B cell (primary cell): ENCODE results near the gene UBE3C. TPM values are rescaled to one million over a fixed set of nuclear protein-coding genes. Genes with fewer than 3 reads are reported as not detected.

Experiments used
- ATAC-seq: fragments of 200-7000 bp; cut with Tn5 transposase; one replicate; pipeline ENCODE4 v1.10.0; 2021; ENCODE audit warnings: low read depth, mild to moderate bottlenecking, moderate number of reproducible peaks, moderate library complexity
- CTCF ChIA-PET: fragments of 350-600 bp; sonication (Branson Sonifier 250); formaldehyde crosslinking; loops from one replicate; lab custom pipeline; 2021; ENCODE audit warnings: antibody characterized with exemption, inconsistent platforms; lab: Charles Lee
- POLR2A ChIA-PET: fragments of 350-600 bp; sonication (Branson Sonifier 250); formaldehyde crosslinking; loops from one replicate; lab custom pipeline; 2021; ENCODE audit warnings: antibody characterized with exemption; lab: Charles Lee
- DNase-seq: peaks from one replicate; pipeline ENCODE4 v3.0.0; 2013
- H2AFZ ChIP-seq: 2 replicates; pipeline ENCODE4 v1.6.1; 2012; ENCODE audit warnings: mild to moderate bottlenecking, low read depth, low read length; ENCODE audit not compliant: insufficient read depth, poor library complexity, severe bottlenecking
- H3K27ac ChIP-seq, 2 donors: 1 replicate in 1 of 2; 2 replicates in 1 of 2; pipeline ENCODE4 v1.5.1; 2012 to 2013; ENCODE audit warnings: low read length in 2 of 2, mild to moderate bottlenecking in 2 of 2, moderate library complexity in 1 of 2
- H3K27me3 ChIP-seq, 4 experiments: fragments of 200-600 bp in 1 of 4; sonication (generic) in 1 of 4; replicated peaks in 1 of 4; 1 replicate in 2 of 4; 2 replicates in 2 of 4; pipeline versions ENCODE4 v1.6.1 to v1.7.0; 2013 to 2016; ENCODE audit warnings: low read length in 3 of 4, mild to moderate bottlenecking in 2 of 4, mixed read lengths in 1 of 4, moderate library complexity in 1 of 4; ENCODE audit not compliant: insufficient read depth in 4 of 4, control insufficient read depth in 3 of 4; ENCODE audit errors: control extremely low read depth in 1 of 4
- H3K36me3 ChIP-seq, 2 experiments: replicated peaks in 1 of 2; 1 replicate in 1 of 2; 2 replicates in 1 of 2; pipeline versions ENCODE4 v1.6.1 to v1.7.1; 2013; ENCODE audit warnings: low read length in 1 of 2; ENCODE audit not compliant: insufficient read depth in 2 of 2, control insufficient read depth in 1 of 2; ENCODE audit errors: control extremely low read depth in 1 of 2, extremely low read depth in 1 of 2
- H3K4me1 ChIP-seq, 2 donors: fragments of 200-600 bp in 1 of 2; sonication (generic) in 1 of 2; 1 replicate in 1 of 2; 2 replicates in 1 of 2; pipeline versions ENCODE4 v1.5.1 to v1.6.1; 2013 to 2017; ENCODE audit warnings: low read length in 2 of 2; ENCODE audit not compliant: control insufficient read depth in 2 of 2, insufficient read depth in 2 of 2
- H3K4me2 ChIP-seq: replicated peaks from 2 replicates; pipeline ENCODE3; 2012; ENCODE audit warnings: mild to moderate bottlenecking, low read depth, low read length; ENCODE audit not compliant: poor library complexity, severe bottlenecking
- H3K4me3 ChIP-seq, 5 experiments: fragments of 200-600 bp in 1 of 5; sonication (generic) in 1 of 5; 1 replicate in 3 of 5; 2 replicates in 2 of 5; pipeline versions ENCODE4 v1.5.1 to v1.7.0; 2011 to 2016; ENCODE audit warnings: low read length in 4 of 5, mild to moderate bottlenecking in 4 of 5, low read depth in 2 of 5, control low read depth in 1 of 5, moderate library complexity in 1 of 5; ENCODE audit not compliant: insufficient read depth in 1 of 5; ENCODE audit errors: control extremely low read depth in 1 of 5, extremely low read depth in 1 of 5
- H3K79me2 ChIP-seq: fragments of 200-600 bp; sonication (generic); one replicate; pipeline ENCODE4 v1.6.0; 2016; ENCODE audit warnings: low read length; ENCODE audit not compliant: control insufficient read depth, insufficient read depth
- H3K9ac ChIP-seq: fragments of 200-600 bp; sonication (generic); 2 replicates; pipeline ENCODE4 v1.6.1; 2017; ENCODE audit warnings: mild to moderate bottlenecking, low read length, moderate library complexity
- H3K9me3 ChIP-seq, 3 donors: one replicate each; pipeline versions ENCODE4 v1.6.1 to v1.7.1; 2013; ENCODE audit warnings: low read length in 2 of 3; ENCODE audit not compliant: control insufficient read depth in 2 of 3, insufficient read depth in 1 of 3; ENCODE audit errors: control extremely low read depth in 1 of 3
- H4K20me1 ChIP-seq: 2 replicates; pipeline ENCODE4 v1.6.0; 2012; ENCODE audit warnings: mild to moderate bottlenecking, low read length; ENCODE audit not compliant: insufficient read depth, control insufficient read depth, poor library complexity, severe bottlenecking
- H3K27ac Mint-ChIP-seq: one replicate; pipeline ENCODE4 v1.8.0; 2021; ENCODE audit warnings: mixed read lengths
- H3K27me3 Mint-ChIP-seq: one replicate; pipeline ENCODE4 v1.8.0; 2021; ENCODE audit warnings: mixed read lengths
- H3K4me1 Mint-ChIP-seq: one replicate; pipeline ENCODE4 v1.8.0; 2021; ENCODE audit warnings: mixed read lengths
- H3K4me3 Mint-ChIP-seq: one replicate; pipeline ENCODE4 v1.8.0; 2021; ENCODE audit warnings: mixed read lengths
- H3K9me3 Mint-ChIP-seq: one replicate; pipeline ENCODE4 v1.8.0; 2022; ENCODE audit warnings: mixed read lengths; ENCODE audit not compliant: insufficient read depth
- EZH2 ChIP-seq: IDR thresholded peaks from 2 replicates; pipeline ENCODE4 v1.6.1; 2012; ENCODE audit warnings: borderline replicate concordance, low read depth, mild to moderate bottlenecking, moderate library complexity, low read length; ENCODE audit not compliant: insufficient read depth, poor library complexity, severe bottlenecking
- WGBS: methylation state at CpG from one replicate; pipeline ENCODE4 v1.1.5; 2013; ENCODE audit warnings: missing lambda C conversion rate; ENCODE audit not compliant: insufficient coverage; 5-methylcytosine and 5-hydroxymethylcytosine counted together
- intact Hi-C: fragments of 100-400 bp; cut with micrococcal nuclease; formaldehyde crosslinking; loops from one replicate; pipeline ENCODE4 v1.10.0; 2022
- polyA plus RNA-seq: library from polyadenylated mRNA; depleted of rRNA; stranded (reverse); fragments of >200 nt; gene quantifications from 2 replicates; pipeline ENCODE4 v1.2.3, GENCODE V29; 2012
- total RNA-seq, 2 donors: library from RNA; stranded (reverse); fragments of 120-200 nt in 1 of 2; gene quantifications; 1 replicate in 1 of 2; 2 replicates in 1 of 2; pipeline versions ENCODE4 v1.2.3 to v1.2.4, GENCODE V29; 2013 to 2022
- TF ChIP-seq, protein P1 (sequence below): fragments of 200-600 bp; IDR thresholded peaks from one replicate; pipeline ENCODE4 v1.8.0; 2022; ENCODE audit warnings: antibody characterized with exemption, mild to moderate bottlenecking

The UBE3C gene
- total and polyA plus RNA-seq, 2 donors (not counting 1 experiment from before 2014, with no cell fraction given): 17.8 to 66.5 TPM

DNA sequence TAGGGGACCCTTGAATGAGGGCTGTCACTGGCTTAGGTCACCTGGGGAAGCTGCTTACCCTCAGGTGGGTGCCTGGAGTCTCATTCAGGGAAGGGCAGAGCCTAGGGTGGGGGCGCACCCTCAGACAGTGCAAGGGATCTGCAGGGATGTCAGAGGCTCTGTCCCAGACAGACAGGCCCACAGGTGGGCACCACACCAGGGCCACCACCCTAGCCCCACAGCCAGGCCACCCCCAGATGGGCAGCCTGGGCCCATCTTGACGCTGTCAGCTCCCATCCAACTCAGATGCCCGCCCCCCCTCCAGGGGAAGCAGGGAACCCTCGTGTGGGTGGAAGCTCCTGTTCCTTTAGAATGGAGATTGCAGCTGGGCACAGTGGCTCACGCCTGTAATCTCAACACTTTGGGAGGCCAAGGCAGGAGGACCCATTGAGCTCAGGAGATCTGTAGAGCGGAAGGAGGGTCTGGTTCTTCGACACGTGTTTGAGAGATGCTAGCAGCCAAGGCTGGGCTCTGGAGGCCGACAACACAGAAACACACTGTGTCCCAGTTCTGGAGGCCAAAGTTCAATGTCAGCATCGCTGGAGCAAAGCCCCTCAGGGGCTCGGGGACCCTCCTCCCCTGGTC is 139.6 kb downstream of the UBE3C start:
- no peaks in the 10 kb centered on the region for H3K36me3 ChIP-seq
- H3K27ac Mint-ChIP-seq: no peak overlapping the region
- no peaks in the 10 kb centered on the region for H3K9me3 Mint-ChIP-seq
- no peak for ATAC-seq
- DNase-seq: no peak
- no peaks in the 10 kb centered on the region for H3K9me3 ChIP-seq
- peaks cover 12 to 23% of the 10 kb centered on the region in 2 donors for H3K4me1 ChIP-seq
- POLR2A ChIA-PET: no interaction called here
- TF ChIP-seq, protein P1, sequence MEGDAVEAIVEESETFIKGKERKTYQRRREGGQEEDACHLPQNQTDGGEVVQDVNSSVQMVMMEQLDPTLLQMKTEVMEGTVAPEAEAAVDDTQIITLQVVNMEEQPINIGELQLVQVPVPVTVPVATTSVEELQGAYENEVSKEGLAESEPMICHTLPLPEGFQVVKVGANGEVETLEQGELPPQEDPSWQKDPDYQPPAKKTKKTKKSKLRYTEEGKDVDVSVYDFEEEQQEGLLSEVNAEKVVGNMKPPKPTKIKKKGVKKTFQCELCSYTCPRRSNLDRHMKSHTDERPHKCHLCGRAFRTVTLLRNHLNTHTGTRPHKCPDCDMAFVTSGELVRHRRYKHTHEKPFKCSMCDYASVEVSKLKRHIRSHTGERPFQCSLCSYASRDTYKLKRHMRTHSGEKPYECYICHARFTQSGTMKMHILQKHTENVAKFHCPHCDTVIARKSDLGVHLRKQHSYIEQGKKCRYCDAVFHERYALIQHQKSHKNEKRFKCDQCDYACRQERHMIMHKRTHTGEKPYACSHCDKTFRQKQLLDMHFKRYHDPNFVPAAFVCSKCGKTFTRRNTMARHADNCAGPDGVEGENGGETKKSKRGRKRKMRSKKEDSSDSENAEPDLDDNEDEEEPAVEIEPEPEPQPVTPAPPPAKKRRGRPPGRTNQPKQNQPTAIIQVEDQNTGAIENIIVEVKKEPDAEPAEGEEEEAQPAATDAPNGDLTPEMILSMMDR: no peak
- no peak for TF ChIP-seq EZH2
- intact Hi-C loops: no loop called here
- CTCF ChIA-PET: no interaction called here
- H2AFZ ChIP-seq: no peak overlapping the region
- H4K20me1 ChIP-seq: no peaks in the 10 kb centered on the region
- no peaks in the 10 kb centered on the region for H3K79me2 ChIP-seq
- peaks cover 5% of the 10 kb centered on the region for H3K4me1 Mint-ChIP-seq
- peaks cover 4% of the 10 kb centered on the region for H3K27me3 Mint-ChIP-seq
- H3K4me3 ChIP-seq: no peak overlapping the region
- H3K9ac ChIP-seq: no peak overlapping the region
- H3K4me3 Mint-ChIP-seq: peak overlapping the region; percentile 60
- no peak overlapping the region for H3K27ac ChIP-seq
- H3K27me3 ChIP-seq: peaks cover 0 to 35% (median 4%) of the 10 kb centered on the region in 4 experiments
- H3K4me2 ChIP-seq: no peak overlapping the region
- 97% methylated on average over 10 of the region's 11 CpGs for WGBS
